RPMI8226 (cell line): Measurements from ENCODE around the gene ZFP36L1.

Experiments used
- DNase-seq: peaks from one replicate; pipeline ENCODE4 v3.0.0-alpha.2; 2015

ZFP36L1 gene

DNA sequence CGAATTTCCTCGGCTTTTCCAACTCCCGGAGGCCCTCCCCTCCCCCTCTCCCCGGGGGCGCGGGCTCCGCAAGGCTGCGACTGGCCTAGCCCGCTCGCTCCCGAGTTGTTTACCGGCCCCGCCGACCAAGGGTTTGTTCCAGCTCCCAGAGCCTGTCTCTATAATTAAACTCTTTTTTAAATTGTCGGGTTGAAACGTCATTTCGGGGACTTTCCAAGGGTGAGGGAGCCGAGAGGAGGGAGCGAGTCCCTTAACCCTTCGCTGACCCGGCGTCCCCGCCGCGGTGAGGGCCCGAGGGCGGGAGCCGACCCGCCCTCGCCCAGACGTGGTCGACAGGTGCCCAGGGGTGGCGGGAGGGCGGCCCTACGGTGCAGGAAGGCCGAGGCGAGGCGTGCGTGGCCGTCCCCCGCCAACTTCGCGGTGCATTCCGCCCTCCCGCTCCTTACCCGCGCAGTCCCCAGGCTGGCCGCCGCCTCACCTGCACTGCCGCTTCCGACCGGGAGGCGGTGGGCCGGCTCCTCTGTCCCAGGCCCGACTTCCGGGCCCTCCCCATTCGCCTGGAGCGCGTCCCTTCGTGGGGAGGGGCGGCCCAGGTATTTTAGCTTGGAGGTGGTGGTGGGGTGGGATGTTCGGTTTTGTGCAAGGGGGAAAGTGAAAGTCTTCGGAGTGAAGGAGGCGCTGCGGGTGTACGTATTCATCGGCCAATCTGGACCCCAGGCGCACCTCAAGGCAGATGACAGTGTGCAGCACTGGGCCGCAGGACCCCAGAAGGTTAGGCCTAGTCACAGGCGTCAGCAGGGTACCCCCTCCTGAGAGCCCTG is 2.9 kb upstream of the ZFP36L1 start:
- DNase-seq: peak; percentile 81

DNA sequence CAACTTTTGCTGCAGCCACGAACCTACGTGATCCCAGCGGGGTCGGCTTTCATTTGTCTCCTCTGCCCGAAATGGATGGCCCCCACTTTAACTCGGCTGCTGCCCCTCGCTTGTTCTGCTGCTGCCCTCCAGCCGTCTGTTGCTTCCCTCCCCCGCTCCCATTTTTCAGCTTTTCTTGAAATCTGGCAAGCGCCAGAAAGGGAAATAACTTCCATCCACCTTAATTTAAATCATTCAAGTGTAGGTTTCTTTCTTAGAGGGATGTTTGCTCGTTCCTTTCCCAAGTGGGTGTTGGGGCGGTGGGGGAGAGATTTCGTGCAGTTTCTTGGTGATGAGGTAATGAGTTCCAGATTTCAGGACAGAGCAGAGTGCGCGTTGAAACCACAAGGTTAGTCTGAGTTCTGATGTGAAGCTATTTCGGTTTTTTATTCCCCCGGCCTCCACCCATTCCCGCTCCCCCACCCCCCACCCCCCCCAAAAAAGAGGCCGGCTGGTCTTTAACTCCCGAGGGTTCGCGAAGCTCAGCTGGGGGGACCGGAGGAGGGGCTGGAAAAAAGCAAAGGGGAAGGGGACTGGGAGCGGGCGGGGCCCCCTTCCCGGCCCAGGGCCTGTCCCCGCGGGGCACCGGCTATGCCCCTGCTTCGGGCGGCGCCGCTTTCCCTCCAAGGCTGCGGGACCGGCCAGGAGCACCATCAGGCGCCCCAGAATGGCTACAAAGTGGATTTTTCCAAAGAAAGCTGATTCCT is 2.2 kb upstream of the ZFP36L1 start:
- DNase-seq: peak; percentile 54

DNA sequence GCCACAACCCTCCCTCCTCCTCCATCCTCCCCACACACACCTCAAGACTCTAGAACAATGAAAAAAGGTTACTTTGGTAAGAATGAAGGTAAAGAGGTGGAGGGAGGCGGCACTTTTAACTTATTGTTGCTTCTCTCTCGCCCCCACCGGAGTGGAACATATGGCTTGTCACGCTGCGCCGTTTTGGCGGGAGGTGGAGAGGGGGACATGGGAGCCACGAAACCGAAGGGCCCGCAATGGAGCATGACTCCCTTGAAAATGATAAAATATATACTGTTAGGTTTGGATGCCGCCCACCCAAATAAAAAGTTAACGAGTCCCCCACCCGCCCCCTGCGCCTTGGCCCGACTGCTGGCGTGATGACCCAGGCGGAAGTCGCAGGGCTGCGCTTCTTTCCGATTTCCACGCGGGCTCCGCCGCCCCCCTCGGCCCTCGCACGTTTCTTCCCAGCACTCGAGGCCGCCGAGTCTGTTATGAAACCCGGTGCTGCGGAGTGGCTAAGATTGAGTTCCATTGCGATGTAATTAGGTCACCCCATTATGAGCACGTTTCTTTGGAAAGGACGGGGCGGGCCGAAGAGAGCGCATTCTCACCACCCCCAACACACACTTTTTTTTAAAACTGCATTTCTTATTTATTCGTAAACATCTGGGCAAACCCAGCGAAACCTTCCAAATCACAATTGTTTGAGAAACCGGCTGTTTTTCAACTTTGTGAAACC is 1.4 kb upstream of the ZFP36L1 start:
- peak; percentile 60 for DNase-seq

DNA sequence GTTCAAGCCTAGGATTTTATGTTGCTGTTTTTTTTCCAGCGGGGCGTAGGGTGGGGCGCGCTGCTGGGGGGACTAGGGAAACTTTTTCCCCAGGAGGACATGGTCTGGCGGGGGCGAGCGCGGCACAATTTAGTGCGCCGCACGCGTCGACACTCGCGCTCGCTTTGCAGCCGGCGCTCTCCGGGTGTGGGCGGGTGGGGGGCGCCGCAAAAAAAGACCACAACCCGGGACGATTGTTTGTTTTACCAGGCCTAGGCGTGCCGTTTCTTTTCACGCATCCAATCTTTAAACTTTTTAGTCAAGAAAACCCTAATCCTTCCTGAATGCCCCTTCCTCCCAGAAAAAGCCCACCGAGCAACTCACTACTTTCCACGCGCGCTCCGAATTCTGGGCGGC is 865 bp upstream of the ZFP36L1 start:
- peak; percentile 38 for DNase-seq

DNA sequence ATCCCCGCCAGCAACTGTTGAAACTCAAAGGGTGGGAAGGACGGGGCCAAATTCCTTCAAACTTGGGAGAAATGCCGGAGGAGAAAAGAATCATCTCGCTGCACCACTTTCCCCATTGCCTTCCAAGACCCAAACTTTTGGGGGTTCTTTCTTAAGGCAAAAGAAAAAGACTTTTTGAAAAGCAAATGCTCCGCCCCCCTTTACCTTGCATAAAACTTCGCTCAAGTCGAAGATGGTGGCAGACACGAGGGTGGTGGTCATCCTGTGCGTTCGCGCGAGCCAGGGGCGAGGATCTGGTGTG is 239 bp downstream of the ZFP36L1 start:
- DNase-seq: no peak

DNA sequence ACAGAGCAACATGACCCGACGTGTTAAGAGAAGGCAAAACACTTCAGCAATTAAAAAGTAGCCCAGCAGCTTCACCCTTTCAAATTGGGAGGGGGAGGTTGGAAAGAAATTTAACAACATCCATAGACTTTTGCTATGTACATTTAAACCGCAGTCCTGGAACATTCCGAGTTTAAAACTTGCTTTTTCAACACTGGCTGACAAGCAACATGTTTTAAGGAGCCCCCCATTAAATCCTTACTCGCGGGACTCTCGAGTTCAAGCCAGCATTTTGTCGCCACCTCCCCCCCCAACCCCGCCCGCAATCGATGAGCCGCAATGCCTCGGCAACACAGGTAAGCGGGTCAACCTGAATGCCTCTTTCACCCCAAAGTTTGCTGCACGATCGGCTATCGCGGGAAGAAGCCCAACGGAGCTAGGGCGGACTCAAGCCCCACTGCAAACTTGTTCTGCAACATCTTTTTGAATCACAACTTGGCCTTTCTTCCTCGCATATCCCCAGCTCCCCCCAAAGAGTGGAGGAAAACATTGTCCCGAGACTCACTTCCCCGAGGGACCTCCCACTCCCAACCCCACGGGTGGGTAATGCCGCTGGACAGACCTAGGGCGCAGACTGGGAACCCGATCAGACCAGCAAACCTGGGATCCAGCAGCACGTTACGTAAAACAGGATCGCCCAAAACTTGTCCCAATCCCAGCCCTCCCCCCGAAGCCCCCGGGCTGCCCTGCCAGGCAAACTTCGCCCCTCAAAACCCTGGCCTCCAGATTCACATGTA is 777 bp downstream of the ZFP36L1 start:
- peak; percentile 46 for DNase-seq

DNA sequence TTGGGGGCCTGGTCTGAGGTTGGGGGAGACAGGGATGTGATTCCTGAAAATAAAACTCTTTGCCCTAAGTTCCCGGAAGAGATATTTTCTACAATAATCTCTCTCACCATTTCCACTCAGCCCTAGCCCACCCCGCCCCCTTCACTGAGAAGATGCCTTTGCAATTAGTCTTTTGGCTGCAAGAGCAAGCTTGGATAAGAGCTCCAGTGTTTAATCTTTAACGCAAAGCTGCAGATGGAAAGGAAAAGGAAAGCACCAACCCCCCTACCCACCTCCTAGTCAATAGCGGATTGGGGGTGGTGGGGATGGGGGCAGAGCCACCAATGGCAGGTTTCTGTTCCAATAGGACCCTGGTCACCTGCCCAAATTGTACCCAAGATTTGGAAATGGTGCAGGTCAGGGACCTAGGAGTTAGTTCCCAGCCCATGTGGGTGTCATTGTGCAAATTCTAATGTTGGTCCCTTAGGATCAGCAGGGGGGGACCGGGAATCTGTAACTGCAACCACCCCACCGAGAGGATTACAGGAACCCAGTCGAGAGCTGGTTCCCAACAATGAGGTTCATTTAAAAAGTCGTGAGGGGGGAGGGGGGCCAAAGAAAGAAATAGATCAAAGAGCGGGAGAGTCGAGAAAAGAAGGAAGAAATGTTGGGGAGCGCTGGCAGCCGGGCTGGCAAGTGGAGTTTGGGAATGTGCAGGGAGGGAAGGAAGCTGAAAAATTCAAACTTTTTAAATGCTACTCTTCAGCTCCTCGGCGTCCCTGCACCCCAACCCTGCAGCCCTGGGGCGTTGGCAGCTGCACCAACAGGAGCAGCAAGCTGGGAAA is 1.6 kb downstream of the ZFP36L1 start:
- DNase-seq: no peak

DNA sequence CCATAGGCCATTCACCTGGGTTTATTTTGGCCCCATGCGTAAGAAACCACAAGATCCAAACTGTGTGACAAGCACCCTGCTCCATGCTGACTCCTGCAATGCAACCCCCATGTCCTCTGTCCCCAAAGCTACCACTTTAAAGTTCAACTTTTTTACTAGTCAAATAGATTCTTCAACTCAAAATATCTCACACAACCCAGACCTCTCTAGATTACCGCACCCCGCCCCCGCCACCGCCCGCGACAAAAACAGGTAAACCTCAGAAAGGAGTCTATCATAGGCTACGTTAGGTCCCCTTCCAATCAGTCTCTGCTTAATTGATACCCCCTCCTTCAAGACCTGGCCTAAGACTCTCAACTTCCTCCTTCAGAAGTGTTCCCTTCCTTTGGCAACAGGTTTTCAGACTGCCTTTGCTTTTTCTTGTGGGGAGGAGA is 2.2 kb downstream of the ZFP36L1 start:
- no peak for DNase-seq

DNA sequence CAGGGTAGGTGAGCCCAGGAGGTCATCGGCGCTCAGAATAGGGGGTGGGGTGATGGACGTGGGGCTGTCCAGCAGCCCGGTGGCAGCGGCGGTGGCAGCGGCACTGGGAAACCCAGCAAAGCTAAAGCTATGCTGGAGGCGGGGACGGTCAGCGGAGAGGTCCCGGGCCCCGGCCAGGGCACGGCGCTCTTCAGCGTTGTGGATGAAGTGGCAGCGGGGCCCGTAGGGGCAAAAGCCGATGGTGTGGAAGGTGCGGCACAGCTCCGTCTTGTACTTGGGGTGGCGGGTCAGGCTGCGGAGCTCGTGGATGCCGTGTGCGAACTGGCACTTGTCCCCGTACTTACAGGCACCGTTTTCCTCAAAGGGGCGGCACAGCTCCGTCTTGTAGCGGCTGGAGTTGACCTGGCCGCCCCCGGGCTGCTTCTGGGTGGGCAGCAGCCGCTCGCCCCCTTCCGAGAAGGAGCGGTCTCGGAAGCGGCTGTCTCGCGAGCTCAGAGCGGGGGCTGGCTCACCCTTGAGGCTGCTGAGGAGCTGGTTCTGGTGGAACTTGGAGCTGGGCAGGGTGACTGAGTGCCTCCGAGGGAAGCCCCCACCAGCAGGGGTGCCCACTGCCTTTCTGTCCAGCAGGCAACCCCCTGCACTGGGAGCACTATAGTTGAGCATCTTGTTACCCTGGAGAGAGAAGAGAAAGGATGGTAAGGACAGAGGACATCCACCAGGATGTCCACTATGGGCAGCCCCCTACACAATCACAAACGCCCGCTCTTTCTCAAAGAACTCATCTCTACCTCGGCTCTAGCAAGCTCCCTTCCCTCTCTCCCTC is 2.8 kb downstream of the ZFP36L1 start:
- DNase-seq: no peak

DNA sequence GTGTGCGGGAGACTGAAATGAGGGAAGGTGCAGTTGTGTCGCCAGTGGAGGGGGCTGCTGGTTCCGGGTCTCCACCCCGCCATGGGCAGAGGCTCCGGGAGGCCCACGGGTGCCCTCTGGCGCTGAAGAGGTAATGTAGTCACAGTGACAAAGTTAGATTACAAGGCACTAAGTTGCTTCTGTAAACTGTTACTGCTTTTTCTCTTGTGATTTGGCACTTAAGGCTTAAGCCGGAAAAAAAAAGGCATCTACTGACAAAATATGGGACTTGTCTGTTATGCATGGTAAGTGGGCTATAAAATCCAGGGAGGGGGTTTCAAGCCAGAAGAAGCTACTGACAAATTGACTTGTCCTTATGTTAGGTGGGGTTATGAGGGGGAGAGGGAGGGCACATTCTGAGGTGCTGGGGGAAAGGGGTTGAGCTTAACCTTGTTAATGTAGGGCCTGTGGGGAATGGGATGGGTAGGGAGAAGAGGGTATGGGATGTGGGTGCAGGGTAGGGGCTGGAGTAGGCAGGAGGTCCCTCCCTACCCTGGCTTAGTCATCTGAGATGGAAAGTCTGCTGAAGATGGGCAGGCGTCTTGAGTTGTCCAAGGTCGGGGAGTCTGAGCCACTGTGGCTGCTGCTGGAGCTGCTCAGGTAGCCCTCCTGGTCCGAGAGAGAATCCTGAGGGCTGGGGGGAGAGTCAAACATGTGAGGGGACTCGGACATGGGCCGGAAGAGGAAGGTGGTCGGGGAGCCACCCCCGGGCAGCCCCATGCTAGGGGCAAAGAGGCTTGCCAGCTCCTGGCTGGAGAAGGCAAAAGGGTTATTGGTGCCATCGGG is 3.7 kb downstream of the ZFP36L1 start:
- DNase-seq: peak; percentile 71

DNA sequence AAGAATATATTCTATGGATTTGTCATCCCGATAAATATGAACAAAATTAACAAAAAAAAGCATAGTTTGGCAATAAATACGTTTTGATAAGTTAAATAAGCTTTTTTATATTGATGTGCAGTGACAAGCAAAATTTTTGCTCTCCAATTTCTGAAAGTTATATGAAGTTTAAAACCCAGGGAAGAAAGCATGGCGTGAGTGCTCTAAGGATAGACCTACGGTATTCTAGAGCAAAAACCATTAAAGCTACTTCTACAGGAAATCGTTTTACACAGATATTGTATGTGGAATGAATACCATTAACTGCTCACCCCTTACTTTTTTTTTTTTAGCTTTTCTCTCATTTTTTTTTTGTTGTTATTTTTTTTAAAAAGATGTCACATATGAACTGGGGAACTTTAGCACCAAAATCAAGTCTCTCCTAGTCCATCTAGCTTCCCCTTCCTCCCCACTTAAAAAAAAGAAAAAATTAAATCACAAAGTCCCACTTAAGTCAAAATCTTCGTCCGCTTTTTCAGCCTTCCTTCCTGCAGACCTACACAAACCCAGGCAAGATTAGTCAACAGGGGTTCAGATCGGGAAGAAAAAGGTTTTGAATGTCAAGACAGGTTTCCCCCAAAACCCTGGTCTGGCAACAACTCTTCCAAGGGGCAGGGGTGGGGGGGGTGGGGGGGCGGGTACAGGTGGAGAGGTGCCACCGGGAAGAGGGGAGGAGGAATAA is 4.4 kb downstream of the ZFP36L1 start:
- DNase-seq: no peak

DNA sequence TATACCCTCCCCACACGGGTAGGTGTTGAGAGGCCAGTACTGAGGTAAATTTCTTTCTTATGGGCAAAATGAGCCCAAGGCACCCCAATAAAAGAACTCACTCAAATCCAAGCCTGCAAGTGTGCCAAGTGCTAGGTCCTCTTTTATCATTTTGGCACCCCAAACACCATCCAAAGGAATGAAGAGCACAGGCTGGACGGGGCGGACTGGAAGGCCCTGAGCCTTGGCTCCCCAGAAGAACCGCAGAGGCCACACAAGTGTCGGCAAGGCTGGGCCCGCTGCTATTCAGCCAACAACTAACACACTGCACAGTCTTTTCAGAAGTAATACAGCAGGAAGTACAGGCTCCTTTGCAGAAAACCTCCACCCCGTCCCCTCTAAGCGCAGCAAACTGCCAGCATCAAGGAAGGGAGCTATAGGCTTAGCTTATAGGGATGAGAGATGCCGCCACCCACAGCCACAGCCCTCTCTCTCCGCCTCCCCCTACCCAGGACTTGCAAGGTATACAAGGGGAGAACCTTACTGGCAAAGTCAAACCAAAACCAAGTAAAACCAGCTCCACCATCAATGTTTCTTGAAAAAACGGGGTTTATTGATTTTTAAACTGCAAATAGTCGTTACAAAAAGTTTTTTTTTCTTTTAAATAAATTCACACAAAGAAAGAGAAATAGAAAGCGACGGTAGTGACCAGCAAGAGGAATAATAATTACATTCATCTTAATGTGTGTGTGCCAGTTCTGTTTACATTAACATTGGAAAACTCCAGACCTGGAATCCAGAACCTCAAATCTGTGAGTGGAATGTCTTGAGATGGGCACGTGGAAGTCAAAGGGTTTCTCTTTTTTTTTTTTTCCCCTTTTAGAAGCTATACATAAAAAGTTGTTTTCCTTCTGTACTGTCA is 5.5 kb downstream of the ZFP36L1 start:
- DNase-seq: no peak

DNA sequence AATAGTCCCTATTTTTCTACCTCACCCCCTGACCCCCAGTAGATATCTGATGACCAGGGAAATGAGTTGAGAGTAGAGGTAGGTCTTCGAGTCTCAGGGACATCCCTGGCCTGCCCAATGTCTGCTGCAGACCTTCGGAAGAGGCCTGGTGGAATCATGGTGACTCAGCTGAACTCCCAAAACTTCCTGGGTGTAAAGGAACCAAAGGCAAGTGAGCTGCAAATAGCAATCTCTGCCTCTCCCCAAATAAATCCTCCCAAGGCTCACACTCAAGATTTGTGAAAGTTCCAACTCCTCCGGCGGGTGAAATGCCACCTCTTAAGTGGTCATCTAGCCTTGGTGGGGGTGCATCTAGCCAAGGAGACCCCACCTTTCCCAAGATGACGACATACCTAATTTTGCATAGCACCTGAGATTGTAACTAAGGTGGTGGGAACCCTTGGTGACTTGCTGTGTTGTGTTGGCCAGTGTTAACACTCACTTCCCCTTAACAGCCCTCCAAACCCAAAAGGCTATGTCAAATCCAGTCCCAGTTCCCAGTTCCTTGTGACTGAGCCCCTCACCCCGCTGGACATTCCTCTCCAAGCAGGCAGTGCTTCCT is 6.3 kb downstream of the ZFP36L1 start:
- no peak for DNase-seq

DNA sequence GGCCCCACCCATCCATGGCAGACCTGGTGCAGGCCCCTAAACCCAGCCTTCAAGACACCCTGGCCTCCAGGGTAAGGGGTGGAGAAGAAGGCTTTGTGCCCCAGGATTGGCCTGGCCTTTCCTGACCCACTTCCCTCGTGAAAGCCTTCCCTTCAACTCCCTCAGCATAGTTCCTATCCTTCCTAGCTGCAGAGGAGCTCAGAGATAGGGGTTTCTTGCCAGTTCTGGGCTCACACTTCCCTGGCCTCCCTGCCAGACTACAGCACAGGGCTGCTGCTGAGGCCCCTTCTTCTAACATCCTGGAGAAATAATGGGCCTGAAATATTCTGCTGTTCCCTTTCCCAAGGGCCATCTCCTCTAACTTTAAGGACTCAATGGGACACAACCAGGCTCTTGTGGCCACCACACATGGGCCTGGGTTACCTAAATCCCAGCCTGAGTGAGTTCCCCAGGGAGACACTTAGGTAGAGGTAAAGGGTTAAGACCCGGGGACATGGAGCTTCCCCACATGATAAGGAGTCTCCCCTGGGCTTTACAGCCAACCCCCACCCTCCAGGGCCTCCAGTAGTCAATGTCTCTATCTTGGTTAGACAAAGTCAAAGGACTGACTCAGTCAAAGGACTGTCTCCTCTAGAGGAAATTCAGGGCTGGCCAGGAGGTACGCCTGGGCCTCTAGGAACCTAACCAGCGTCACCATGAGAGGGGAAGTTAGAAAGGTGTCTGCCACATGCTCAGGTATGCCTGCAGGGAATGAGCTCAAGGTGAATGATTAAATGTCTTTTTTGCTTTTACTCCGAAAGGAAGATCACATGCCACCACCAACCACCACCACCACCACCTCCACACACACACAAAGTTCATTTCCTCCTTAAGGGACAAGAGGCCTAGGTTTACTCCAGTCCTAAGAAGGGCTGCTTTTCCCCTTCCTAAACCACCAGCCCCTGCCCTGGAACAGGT is 7.1 kb downstream of the ZFP36L1 start:
- DNase-seq: no peak

DNA sequence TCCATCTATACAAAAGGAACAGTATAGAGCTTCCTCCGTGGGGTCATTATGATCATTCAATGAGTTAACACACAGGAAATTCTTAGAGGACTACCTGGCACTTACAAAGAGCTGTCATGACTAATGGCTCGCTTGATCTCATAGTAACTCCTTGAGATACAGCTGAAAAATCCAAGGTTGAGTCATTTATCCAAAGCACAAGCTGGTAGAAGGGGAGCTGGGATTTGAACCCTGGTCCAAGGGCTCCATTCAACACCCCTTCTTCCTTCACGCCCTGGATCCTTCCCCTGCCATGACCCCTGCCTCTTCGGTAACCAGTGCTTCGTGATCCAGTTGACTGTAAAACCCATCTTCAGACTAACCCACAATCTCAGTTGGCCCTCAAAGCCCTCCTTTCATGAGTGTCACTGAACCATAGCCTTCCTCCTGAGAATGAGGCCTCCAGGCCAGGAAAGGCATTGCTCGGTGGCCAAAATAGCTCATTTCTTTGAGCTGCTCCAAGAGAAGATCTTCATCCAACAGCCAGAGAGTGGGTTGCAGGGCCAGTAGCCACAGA is 7.8 kb downstream of the ZFP36L1 start:
- DNase-seq: no peak

DNA sequence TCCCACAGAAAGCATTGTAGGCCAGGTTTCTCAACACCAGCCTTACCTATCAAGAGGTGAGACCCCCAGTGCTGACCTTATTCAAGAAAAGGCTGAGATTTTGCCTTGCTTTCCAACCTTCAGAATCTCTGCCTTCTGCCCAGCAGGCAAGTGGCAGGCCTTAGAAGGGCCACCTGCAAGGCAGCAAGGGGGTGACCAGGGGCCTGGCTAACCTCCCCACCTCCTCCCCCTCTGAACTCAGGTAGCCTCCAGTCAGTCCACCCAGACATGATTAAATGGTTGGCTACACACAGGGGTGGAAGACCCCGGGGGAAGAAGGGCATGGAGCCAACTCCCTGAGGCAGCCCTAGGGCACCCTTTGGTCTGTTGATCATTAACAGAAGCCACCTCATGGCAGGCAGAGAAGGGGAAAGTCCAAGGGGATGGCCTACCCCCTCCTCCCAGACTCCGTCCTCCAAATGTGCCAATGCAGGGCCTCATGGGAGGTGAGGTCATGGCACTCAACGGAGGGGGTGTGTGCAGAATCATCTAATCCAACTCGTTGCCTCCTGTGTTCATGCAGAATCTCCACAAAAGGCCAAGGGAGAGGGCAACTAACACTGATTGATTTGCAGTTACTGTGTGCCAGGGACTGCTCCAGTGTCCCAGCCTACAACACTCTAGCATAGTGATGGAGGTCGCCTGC is 8.5 kb downstream of the ZFP36L1 start:
- DNase-seq: no peak
